Keratinocyte (primary cell): ENCODE results near the gene JAK1.

Source experiments
- CTCF ChIP-seq, 3 experiments: IDR thresholded peaks in 1 of 3; conservative IDR thresholded peaks in 1 of 3; optimal IDR thresholded peaks in 1 of 3; 2 replicates in 2 of 3; 3 replicates in 1 of 3; pipeline versions ENCODE3 to v1.5.1; 2011; ENCODE audit warnings: low read length in 3 of 3, mild to moderate bottlenecking in 3 of 3, moderate library complexity in 2 of 3, control low read depth in 1 of 3, inconsistent platforms in 1 of 3; ENCODE audit not compliant: insufficient read depth in 2 of 3; ENCODE audit errors: extremely low read depth in 1 of 3
- EZH2 ChIP-seq: IDR thresholded peaks from one replicate; pipeline ENCODE4 v1.6.1; 2012; ENCODE audit warnings: inconsistent platforms, mild to moderate bottlenecking, low read length, moderate library complexity

GRCh38 chr1:64830030-64830651 is 136.2 kb downstream of the JAK1 start:
- TF ChIP-seq CTCF (optimal IDR thresholded peaks at IDR 0.05 in 1 of 3, IDR thresholded peaks at IDR 0.05 in 1 of 3, conservative IDR thresholded peaks at IDR 0.05 in 1 of 3; ENCODE audit: extremely low read depth in 1 of 3, insufficient read depth in 2 of 3, low read length in 3 of 3) (no peak), EZH2 (no peak)
